Measurements from ENCODE around the gene SCARB1.

SCARB1 gene

GRCh38 chr12:124745891-124746570, 117.6 kb downstream of the SCARB1 start (continued):
- TF ChIP-seq ZNF169 (tag by site-specific recombination; IDR thresholded peaks at IDR 0.05) (no peak), ZNF514 (tag by site-specific recombination; IDR thresholded peaks at IDR 0.05) (no peak), ZNF19 (tag by site-specific recombination; IDR thresholded peaks at IDR 0.05; ENCODE audit: low read depth) (no peak), ZNF624 (tag by site-specific recombination; IDR thresholded peaks at IDR 0.05) (no peak), ZNF621 (tag by site-specific recombination; IDR thresholded peaks at IDR 0.05) (no peak)

GRCh38 chr12:124745465-124745890, 118.2 kb downstream of the SCARB1 start:
- ChIA-PET CTCF (interaction anchor here (0.7 to 1.5 kb wide), 3 partner anchors 22 to 64 kb away, joined by 5 read pairs; no protein-coding TSS in a partner anchor), POLR2A (interaction anchor here (1.3 kb wide), 1 partner anchor 25 kb away, joined by 4 read pairs; no protein-coding TSS in a partner anchor)
- H3K4me1 ChIP-seq (ENCODE audit: control insufficient read depth, insufficient read depth, low read length) = peaks cover 5% of the 10 kb centered on the region; the same call in 1 of the 2 replicates
- TF ChIP-seq ZNF24 (tag by site-specific recombination; IDR thresholded peaks at IDR 0.05) (peak; percentile 95), ZNF549 (tag by site-specific recombination; IDR thresholded peaks at IDR 0.05) (no peak), ZNF366 (tag by site-specific recombination; conservative IDR thresholded peaks at IDR 0.05) (peak; percentile 89)
- peak overlapping the region; percentile 57 for H3K27ac ChIP-seq (ENCODE audit: extremely low read depth, low read depth, low read length)
- H3K9me3 ChIP-seq (ENCODE audit: control insufficient read depth, insufficient read depth, low read depth, low read length) = no peaks in the 10 kb centered on the region
- H3K4me3 ChIP-seq (ENCODE audit: low read depth, low read length) = peak overlapping the region; percentile 24
- no peaks in the 10 kb centered on the region for H3K36me3 ChIP-seq (ENCODE audit: control insufficient read depth in 2 of 2, insufficient read depth in 1 of 2, low read length in 2 of 2)

GRCh38 chr12:124744659-124745464, 118.8 kb downstream of the SCARB1 start:
- Histone ChIP-seq H3K9me3 (ENCODE audit: control insufficient read depth, insufficient read depth, low read depth, low read length) (no peaks in the 10 kb centered on the region), H3K4me1 (ENCODE audit: control insufficient read depth, insufficient read depth, low read length) (peaks cover 5% of the 10 kb centered on the region; the same call in 1 of the 2 replicates), H3K36me3 (ENCODE audit: control insufficient read depth in 2 of 2, insufficient read depth in 1 of 2, low read length in 2 of 2) (no peaks in the 10 kb centered on the region), H3K4me3 (ENCODE audit: low read depth, low read length) (no peak overlapping the region), H3K27ac (ENCODE audit: extremely low read depth, low read depth, low read length) (no peak overlapping the region)
- POLR2A ChIA-PET = interaction anchor here (1.3 kb wide), 1 partner anchor 24 kb away, joined by 4 read pairs; no protein-coding TSS in a partner anchor
- CTCF ChIA-PET = interaction anchor here (0.7 to 1.5 kb wide), 3 partner anchors 22 to 63 kb away, joined by 5 read pairs; no protein-coding TSS in a partner anchor
- no peak for TF ChIP-seq ZNF785 (tag by site-specific recombination; IDR thresholded peaks at IDR 0.05)
- no peak for TF ChIP-seq ZNF776 (tag by site-specific recombination; IDR thresholded peaks at IDR 0.05; ENCODE audit: borderline replicate concordance)
- no peak for TF ChIP-seq ZNF629 (tag by site-specific recombination; IDR thresholded peaks at IDR 0.05)
- peak; percentile 33; the same call in 1 of the 2 replicates for TF ChIP-seq ZNF580 (tag by site-specific recombination; IDR thresholded peaks at IDR 0.05)
- no peak for TF ChIP-seq GLIS1 (tag by site-specific recombination; IDR thresholded peaks at IDR 0.05)
- TF ChIP-seq ZNF837 (tag by site-specific recombination; IDR thresholded peaks at IDR 0.05) = no peak
- no peak for TF ChIP-seq KLF10 (tag by site-specific recombination; IDR thresholded peaks at IDR 0.05)
- no peak for TF ChIP-seq ZFP69B (tag by site-specific recombination; IDR thresholded peaks at IDR 0.05)
- no peak for TF ChIP-seq ZNF777 (tag by site-specific recombination; IDR thresholded peaks at IDR 0.05; ENCODE audit: borderline replicate concordance)
- no peak for TF ChIP-seq ZBTB8A (tag by site-specific recombination; IDR thresholded peaks at IDR 0.05)
- TF ChIP-seq ZNF624 (tag by site-specific recombination; IDR thresholded peaks at IDR 0.05) = no peak
- TF ChIP-seq TRIM28 (IDR thresholded peaks at IDR 0.05; ENCODE audit: borderline replicate concordance, low read length) = no peak
- 0 out of 2 replicates have a peak, but pooled peaks have one; percentile 59 for TF ChIP-seq ZSCAN30 (tag by site-specific recombination; IDR thresholded peaks at IDR 0.05)
- TF ChIP-seq ZNF792 (tag by site-specific recombination; IDR thresholded peaks at IDR 0.05) = peak; percentile 98
- TF ChIP-seq SP2 (tag by site-specific recombination; IDR thresholded peaks at IDR 0.05) = no peak
- no peak for TF ChIP-seq ZNF677 (tag by site-specific recombination; IDR thresholded peaks at IDR 0.05)
- TF ChIP-seq ZNF416 (tag by site-specific recombination; IDR thresholded peaks at IDR 0.05) = no peak
- TF ChIP-seq KLF7 (tag by site-specific recombination; IDR thresholded peaks at IDR 0.05; ENCODE audit: borderline replicate concordance) = no peak
- no peak for TF ChIP-seq TCF7L2 (IDR thresholded peaks at IDR 0.05; ENCODE audit: borderline replicate concordance, low read depth, low read length)
- no peak for TF ChIP-seq ZEB2 (tag by site-specific recombination; IDR thresholded peaks at IDR 0.05)
- no peak for TF ChIP-seq ZFHX2 (tag by site-specific recombination; conservative IDR thresholded peaks at IDR 0.05)
- TF ChIP-seq ZBTB48 (tag by site-specific recombination; IDR thresholded peaks at IDR 0.05) = no peak
- no peak for TF ChIP-seq FEZF1 (tag by site-specific recombination; IDR thresholded peaks at IDR 0.05)
- no peak for TF ChIP-seq ZBTB44 (tag by site-specific recombination; IDR thresholded peaks at IDR 0.05)
- TF ChIP-seq ZNF248 (tag by site-specific recombination; IDR thresholded peaks at IDR 0.05) = no peak
- TF ChIP-seq ZNF292 (tag by site-specific recombination; IDR thresholded peaks at IDR 0.05; ENCODE audit: borderline replicate concordance, low read depth) = no peak
